Aorta (tissue), 5 donors: ENCODE data around the gene NAIF1. TPM values are rescaled to one million over a fixed set of nuclear protein-coding genes. Genes with fewer than 3 reads are reported as not detected.
"Not testable (repeated sequence)": the region's sequence is repeated elsewhere in the genome, so short reads cannot be mapped to it uniquely, and the experiment has no call there.

Experiments
- ATAC-seq: fragments of 200-7000 bp; cut with Tn5 transposase; one replicate; pipeline ENCODE4 v1.9.1; 2022; ENCODE audit warnings: moderate library complexity; ENCODE audit not compliant: low FRiP score
- DNase-seq, 2 donors: peaks; one replicate each; pipeline ENCODE4 v3.0.0-alpha.2; 2020
- H3K27ac ChIP-seq, 2 donors: one replicate each; pipeline ENCODE4 v1.5.1; 2013; ENCODE audit warnings: low read length in 2 of 2, mild to moderate bottlenecking in 2 of 2, moderate library complexity in 2 of 2, control low read depth in 1 of 2, inconsistent platforms in 1 of 2, low read depth in 1 of 2
- H3K27me3 ChIP-seq, 2 donors: one replicate each; pipeline ENCODE4 v1.6.1; 2013; ENCODE audit warnings: control low read depth in 1 of 2, low read length in 1 of 2, mild to moderate bottlenecking in 1 of 2, moderate library complexity in 1 of 2; ENCODE audit not compliant: insufficient read depth in 2 of 2, control insufficient read depth in 1 of 2
- H3K36me3 ChIP-seq, 2 donors: one replicate each; pipeline ENCODE4 v1.6.1; 2013; ENCODE audit warnings: control low read depth in 1 of 2, low read length in 1 of 2, mild to moderate bottlenecking in 1 of 2; ENCODE audit not compliant: insufficient read depth in 2 of 2, control insufficient read depth in 1 of 2
- H3K4me1 ChIP-seq, 2 donors: one replicate each; pipeline ENCODE4 v1.6.1; 2013; ENCODE audit warnings: low read length in 2 of 2, control low read depth in 1 of 2, mild to moderate bottlenecking in 1 of 2, moderate library complexity in 1 of 2; ENCODE audit not compliant: insufficient read depth in 2 of 2, control insufficient read depth in 1 of 2
- H3K4me3 ChIP-seq, 2 donors: one replicate each; pipeline ENCODE4 v1.5.1; 2013; ENCODE audit warnings: low read length in 2 of 2, control low read depth in 1 of 2, mild to moderate bottlenecking in 1 of 2
- H3K9me3 ChIP-seq: one replicate; pipeline ENCODE4 v1.6.1; 2013; ENCODE audit warnings: mild to moderate bottlenecking, low read length; ENCODE audit not compliant: control insufficient read depth
- WGBS, 2 donors: extraction: QIAGEN DNeasy Blood & Tissue Kit; methylation state at CpG; one replicate each; pipeline ENCODE4 v1.1.7; 2013; 5-methylcytosine and 5-hydroxymethylcytosine counted together
- intact Hi-C, 2 donors: fragments of 100-400 bp; cut with DNase I; formaldehyde crosslinking; loops; one replicate each; pipeline versions ENCODE4 v1.14.2 to v1.15.0; 2022
- long read RNA-seq, 2 donors: library from polyadenylated mRNA; unstranded; transcript quantifications; one replicate each; pipeline ENCODE4 v2.0.0, GENCODE V29; 2020 to 2021
- polyA plus RNA-seq, 2 donors: library from polyadenylated mRNA; stranded (reverse); fragments of 200-250 nt; gene quantifications; one replicate each; pipeline ENCODE4 v1.2.3, GENCODE V29; 2013
- total RNA-seq, 2 donors: library from RNA; stranded (reverse); fragmentation: NEBNext Ultra II Directional; extraction: Animal tissue kit (Norgen Biotek cat#: 25700); gene quantifications; one replicate each; pipeline ENCODE4 v1.2.1, GENCODE V29; 2021
- donor health status: healthy with polysubstance abuse.
- donor health status: Bipolar disorder and iron deficiency.
- donor health status: DM: no; HTN: no; CAD: no.
- donor health status: DM: no; HTN: no; CAD: no.
- donor health status: DM: yes; HTN: yes; CAD: no.

Gene NAIF1, protein sequence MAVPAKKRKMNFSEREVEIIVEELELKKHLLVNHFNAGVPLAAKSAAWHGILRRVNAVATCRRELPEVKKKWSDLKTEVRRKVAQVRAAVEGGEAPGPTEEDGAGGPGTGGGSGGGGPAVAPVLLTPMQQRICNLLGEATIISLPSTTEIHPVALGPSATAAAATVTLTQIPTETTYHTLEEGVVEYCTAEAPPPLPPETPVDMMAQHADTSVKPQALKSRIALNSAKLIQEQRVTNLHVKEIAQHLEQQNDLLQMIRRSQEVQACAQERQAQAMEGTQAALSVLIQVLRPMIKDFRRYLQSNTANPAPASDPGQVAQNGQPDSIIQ
- total RNA-seq (10 to 100 TPM in 1 of 2 donors, 1 to 10 TPM in 1; 5.4 to 10.4 TPM), polyA plus RNA-seq (1 to 10 TPM; 7.0 to 8.9 TPM)
- long read RNA-seq, donor 1, partial matches to known transcripts: 0 of 10 reads
- long read RNA-seq, donor 1, other reads (novel, unspliced or antisense): 9 of 10 reads
- long read RNA-seq, donor 2, partial matches to known transcripts: 0 of 3 reads
- long read RNA-seq, donor 2, other reads (novel, unspliced or antisense): 2 of 3 reads

GRCh38 chr9:128066713-128067644 is at the start of gene NAIF1:
Gene NAIF1, minus strand, starts transcription at chr9:128067320. Its CDS starts 219 bp downstream, at chr9:128067101.
- Histone ChIP-seq H3K4me3 (peak within 1 kb of the TSS; percentile 81 to 91), H3K27ac (peak within 1 kb of the TSS; percentile 70 to 95), H3K4me1 (peaks cover 2% of the 10 kb centered on the region in 2 donors), H3K27me3 (no peaks in the 10 kb centered on the region), H3K36me3 (peaks cover 0 to 1% of the 10 kb centered on the region in 2 donors), H3K9me3 (no peaks in the 10 kb centered on the region)
- DNase-seq (peak; percentile 98), ATAC-seq (peak; percentile 91)
- intact Hi-C loops: no loop called here
- WGBS, 2 donors: 34 to 38% methylated on average over 52 to 54 of the region's 54 CpGs

GRCh38 chr9:128116104-128117083 is 49.3 kb upstream of the NAIF1 start:
- Histone ChIP-seq H3K9me3 (no peaks in the 10 kb centered on the region), H3K27me3 (no peaks in the 10 kb centered on the region), H3K36me3 (no peaks in the 10 kb centered on the region), H3K4me3 (no peak overlapping the region), H3K27ac (no peak overlapping the region), H3K4me1 (no peaks in the 10 kb centered on the region)
- WGBS, 2 donors: 85 to 87% methylated on average over 16 of the region's 16 CpGs
- intact Hi-C loops: loop anchor here (1.0 to 5.0 kb wide), 3 partner anchors 32 to 174 kb away; no protein-coding TSS in a partner anchor
- peak; percentile 30 to 73 for DNase-seq
- ATAC-seq: no peak

GRCh38 chr9:128115187-128116103 is 48.3 kb upstream of the NAIF1 start:
- Histone ChIP-seq H3K4me1 (no peaks in the 10 kb centered on the region), H3K27ac (no peak overlapping the region), H3K9me3 (no peaks in the 10 kb centered on the region), H3K27me3 (no peaks in the 10 kb centered on the region), H3K36me3 (no peaks in the 10 kb centered on the region), H3K4me3 (no peak overlapping the region)
- intact Hi-C loops: loop anchor here (2.0 to 5.0 kb wide), 2 partner anchors 31 to 173 kb away; no protein-coding TSS in a partner anchor
- peak; percentile 44 to 66 for DNase-seq
- ATAC-seq: no peak
- 92% methylated on average over 26 of the region's 26 CpGs for WGBS, 2 donors

GRCh38 chr9:128114326-128115186 is 47.4 kb upstream of the NAIF1 start:
- no peaks in the 10 kb centered on the region for H3K4me1 ChIP-seq
- intact Hi-C loops: loop anchor here (5.0 kb wide), 1 partner anchor 172 kb away; no protein-coding TSS in a partner anchor
- H3K4me3 ChIP-seq: no peak overlapping the region
- 86 to 87% methylated on average over 26 to 29 of the region's 29 CpGs for WGBS, 2 donors
- no peaks in the 10 kb centered on the region for H3K27me3 ChIP-seq
- DNase-seq: peak; percentile 33 to 68
- ATAC-seq: no peak
- H3K9me3 ChIP-seq: no peaks in the 10 kb centered on the region
- no peaks in the 10 kb centered on the region for H3K36me3 ChIP-seq
- no peak overlapping the region for H3K27ac ChIP-seq

DNA sequence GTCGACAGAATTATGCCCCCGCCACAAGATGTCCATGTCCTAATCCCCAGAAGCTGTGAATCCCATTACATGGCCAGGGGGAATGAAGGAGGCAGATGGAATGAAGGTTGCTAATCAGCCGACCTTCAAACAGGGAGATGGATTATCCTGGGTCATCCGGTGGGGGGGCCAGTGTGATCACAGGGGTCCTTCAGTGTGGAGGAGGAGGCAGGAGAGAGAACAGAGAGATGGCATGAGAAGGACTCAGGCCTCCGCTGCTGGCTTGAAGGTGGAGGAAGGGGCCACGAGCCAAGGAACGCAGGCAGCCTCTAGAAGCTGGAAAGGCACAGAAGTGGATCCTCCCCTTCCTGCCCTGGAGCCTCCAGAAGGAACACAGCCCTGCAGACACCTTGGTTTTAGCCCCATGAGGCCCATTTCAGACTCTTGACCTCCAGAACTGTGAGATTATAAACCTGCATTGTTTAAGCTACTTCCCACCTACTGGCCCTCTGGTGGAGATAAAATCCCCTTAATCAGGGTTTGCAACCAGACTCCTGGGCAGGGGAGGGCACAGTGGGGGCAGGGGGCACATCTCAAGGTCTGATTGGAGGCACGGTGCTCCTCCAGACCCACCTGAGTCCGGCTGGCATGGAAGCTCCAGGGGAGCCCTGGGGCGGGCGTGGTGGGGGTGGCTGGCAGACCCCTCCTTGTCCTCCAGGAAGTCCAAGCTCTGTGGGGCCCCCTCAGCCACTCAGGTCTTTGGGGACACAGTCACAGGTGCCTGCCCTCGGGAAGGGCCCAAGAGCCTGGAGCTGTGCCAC is 46.6 kb upstream of the NAIF1 start:
- Histone ChIP-seq H3K27ac (no peak overlapping the region), H3K36me3 (no peaks in the 10 kb centered on the region), H3K4me1 (no peaks in the 10 kb centered on the region), H3K4me3 (no peak overlapping the region), H3K9me3 (no peaks in the 10 kb centered on the region), H3K27me3 (no peaks in the 10 kb centered on the region)
- ATAC-seq: no peak
- intact Hi-C loops: no loop called here
- WGBS, 2 donors: 92 to 95% methylated on average over 12 of the region's 12 CpGs
- peak; percentile 41 to 72 for DNase-seq

- DNase-seq: peak; percentile 10 to 40
- H3K9me3 ChIP-seq, H3K27me3 ChIP-seq, H3K4me1 ChIP-seq, H3K27ac ChIP-seq, H3K36me3 ChIP-seq, ATAC-seq, H3K4me3 ChIP-seq, intact Hi-C loops: not testable (repeated sequence)
- 81 to 82% methylated on average over 12 of the region's 12 CpGs for whole genome bisulfite sequencing, 2 donors
Observed at GRCh38 chr9:128111726-128112125, 44.6 kb upstream of the NAIF1 start.
